PC-3 (cell line): Measurements from ENCODE around the gene KCNH3. TPM values are rescaled to one million over a fixed set of nuclear protein-coding genes. Genes with fewer than 3 reads are reported as not detected.

Experiments
- ATAC-seq: fragments of 200-7000 bp; cut with Tn5 transposase; 2 replicates; pipeline ENCODE4 v1.9.1; 2020; ENCODE audit warnings: mild to moderate bottlenecking, moderate library complexity
- BruUV-seq: library from RNA; stranded (reverse); fragments of 400-500 nt; replicated peaks from 2 replicates; lab custom pipeline; 2021; lab: Mats Ljungman, UMichigan
- CTCF ChIA-PET: fragments of 300-600 bp; sonication (Branson Sonifier 250); formaldehyde crosslinking; loops from one replicate; lab custom pipeline; 2022; ENCODE audit warnings: antibody characterized with exemption; lab: Charles Lee
- POLR2A ChIA-PET: fragments of 300-600 bp; sonication (Branson Sonifier 250); formaldehyde crosslinking; loops from one replicate; lab custom pipeline; 2022; ENCODE audit warnings: antibody characterized with exemption; ENCODE audit not compliant: unreplicated experiment; lab: Charles Lee
- DNase-seq: peaks from one replicate; pipeline ENCODE4 v3.0.0-alpha.2; 2015
- H2AFZ ChIP-seq: fragments of 300-600 bp; sonication (generic); 2 replicates; pipeline ENCODE4 v1.6.0; 2016; ENCODE audit warnings: antibody characterized with exemption, low read length
- H3F3A ChIP-seq: fragments of 300-600 bp; sonication (generic); one replicate; pipeline ENCODE4 v1.6.0; 2017; ENCODE audit warnings: antibody characterized with exemption, low read length, control low read depth, mild to moderate bottlenecking; ENCODE audit not compliant: unreplicated experiment
- H3K27ac ChIP-seq: fragments of 300-600 bp; sonication (generic); 2 replicates; pipeline ENCODE4 v1.5.1; 2016; ENCODE audit warnings: mild to moderate bottlenecking, low read length
- H3K27me3 ChIP-seq: fragments of 300-600 bp; sonication (generic); 2 replicates; pipeline ENCODE4 v1.6.1; 2016; ENCODE audit warnings: low read length, mixed read lengths
- H3K36me3 ChIP-seq: fragments of 300-600 bp; sonication (generic); 2 replicates; pipeline ENCODE4 v1.6.1; 2016; ENCODE audit warnings: low read depth, mixed run types, low read length, mixed read lengths
- H3K4me1 ChIP-seq: fragments of 300-600 bp; sonication (generic); 2 replicates; pipeline ENCODE4 v1.5.1; 2016; ENCODE audit warnings: low read length; ENCODE audit not compliant: insufficient read depth
- H3K4me2 ChIP-seq: fragments of 300-600 bp; sonication (generic); 2 replicates; pipeline ENCODE4 v1.6.0; 2016; ENCODE audit warnings: low read length
- H3K4me3 ChIP-seq: fragments of 300-600 bp; sonication (generic); 2 replicates; pipeline ENCODE4 v1.5.1; 2016; ENCODE audit warnings: mild to moderate bottlenecking, low read length, mixed read lengths
- H3K79me2 ChIP-seq: fragments of 300-600 bp; sonication (generic); 2 replicates; pipeline ENCODE4 v1.6.1; 2017; ENCODE audit warnings: low read length, mixed read lengths
- H3K9ac ChIP-seq: fragments of 300-600 bp; sonication (generic); 2 replicates; pipeline ENCODE4 v1.6.0; 2016; ENCODE audit warnings: mild to moderate bottlenecking, low read length
- H3K9me2 ChIP-seq: fragments of 300-600 bp; sonication (generic); replicated peaks from 2 replicates; pipeline ENCODE4 v1.6.1; 2016; ENCODE audit warnings: mixed run types, low read length, mixed read lengths
- H3K9me3 ChIP-seq: fragments of 300-600 bp; sonication (generic); 2 replicates; pipeline ENCODE4 v1.6.1; 2016; ENCODE audit warnings: low read length, mixed read lengths
- H4K20me1 ChIP-seq: fragments of 300-600 bp; sonication (generic); 2 replicates; pipeline ENCODE4 v1.6.1; 2016; ENCODE audit warnings: low read length, mixed read lengths
- CTCF ChIP-seq: fragments of 300-600 bp; sonication (generic); conservative IDR thresholded peaks from 2 replicates; pipeline ENCODE4 v1.5.1; 2017; ENCODE audit warnings: antibody characterized with exemption, low read depth, mild to moderate bottlenecking, low read length
- EZH2 ChIP-seq: fragments of 300-600 bp; sonication (generic); IDR thresholded peaks from one replicate; pipeline ENCODE4 v1.6.1; 2017; ENCODE audit warnings: antibody characterized with exemption, mild to moderate bottlenecking, low read length; ENCODE audit not compliant: unreplicated experiment
- EZH2phosphoT487 ChIP-seq: fragments of 300-600 bp; sonication (generic); IDR thresholded peaks from 2 replicates; pipeline ENCODE4 v1.6.1; 2018; ENCODE audit warnings: mild to moderate bottlenecking, antibody characterized with exemption, low read length, borderline replicate concordance
- intact Hi-C: fragments of 100-400 bp; cut with micrococcal nuclease; formaldehyde crosslinking; loops from 2 replicates; pipeline ENCODE4 v1.9.0; 2023
- total RNA-seq: library from RNA; depleted of rRNA; stranded (reverse); fragments of >200 nt; gene quantifications from 2 replicates; pipeline ENCODE4 v1.2.3, GENCODE V29; 2014

The KCNH3 gene
- total RNA-seq, 1 experiment from 2014 or later, result 0.07 TPM

- Histone ChIP-seq H3K36me3 (peaks cover 9% of the 10 kb centered on the region), H3K4me3 (no peak overlapping the region), H3K9ac (no peak overlapping the region), H3K27ac (no peak overlapping the region), H3F3A (no peaks in the 10 kb centered on the region), H3K4me1 (no peaks in the 10 kb centered on the region), H4K20me1 (no peaks in the 10 kb centered on the region), H3K9me3 (no peaks in the 10 kb centered on the region), H3K4me2 (no peak overlapping the region), H3K9me2 (no peaks in the 10 kb centered on the region), H3K27me3 (no peaks in the 10 kb centered on the region), H2AFZ (no peak overlapping the region), H3K79me2 (no peaks in the 10 kb centered on the region)
- ChIA-PET POLR2A (no interaction called here), CTCF (interaction anchor here (0.6 kb wide), 1 partner anchor 23 kb away, joined by 3 read pairs; no protein-coding TSS in a partner anchor)
- no peak for DNase-seq
- intact Hi-C loops, result no loop called here
- TF ChIP-seq EZH2, result no peak
- no peak for ATAC-seq
- BruUV-seq, result no TSS peak
Observed at GRCh38 chr12:49557187-49557916, 18.5 kb downstream of the KCNH3 start.

GRCh38 chr12:49557917-49558215 lies 19.0 kb downstream of the KCNH3 start:
- DNase-seq, result peak; percentile 10
- BruUV-seq, result no TSS peak

GRCh38 chr12:49558526-49558925 lies 19.7 kb downstream of the KCNH3 start:
- no peak for DNase-seq
- H3K27me3 ChIP-seq, result no peaks in the 10 kb centered on the region
- H3K4me1 ChIP-seq, result no peaks in the 10 kb centered on the region
- H3K27ac ChIP-seq, result no peak overlapping the region
- TF ChIP-seq EZH2 (no peak), EZH2phosphoT487 (no peak), CTCF (no peak)
- no peak overlapping the region for H3K4me3 ChIP-seq
- no peaks in the 10 kb centered on the region for H3F3A ChIP-seq
- H3K9me3 ChIP-seq, result no peaks in the 10 kb centered on the region
- H2AFZ ChIP-seq, result no peak overlapping the region
- H3K36me3 ChIP-seq, result peaks cover 16% of the 10 kb centered on the region
- H3K79me2 ChIP-seq, result no peaks in the 10 kb centered on the region
- no peak overlapping the region for H3K9ac ChIP-seq
- H3K4me2 ChIP-seq, result no peak overlapping the region
- no peaks in the 10 kb centered on the region for H3K9me2 ChIP-seq
- intact Hi-C loops, result no loop called here
- no TSS peak for BruUV-seq
- no peak for ATAC-seq
- CTCF ChIA-PET, result no interaction called here
- POLR2A ChIA-PET, result no interaction called here
- H4K20me1 ChIP-seq, result no peaks in the 10 kb centered on the region

More at GRCh38 chr12:49557917-49558215, 19.0 kb downstream of the KCNH3 start:
- TF ChIP-seq EZH2phosphoT487, result no peak
- TF ChIP-seq EZH2, result no peak
- TF ChIP-seq CTCF, result peak; percentile 41
- H3K9me2 ChIP-seq, result no peaks in the 10 kb centered on the region
- no peaks in the 10 kb centered on the region for H3K9me3 ChIP-seq
- ChIA-PET POLR2A (no interaction called here), CTCF (no interaction called here)
- no peak overlapping the region for H2AFZ ChIP-seq
- H4K20me1 ChIP-seq, result no peaks in the 10 kb centered on the region
- no peaks in the 10 kb centered on the region for H3K79me2 ChIP-seq
- H3K9ac ChIP-seq, result no peak overlapping the region
- no peaks in the 10 kb centered on the region for H3F3A ChIP-seq
- no peaks in the 10 kb centered on the region for H3K4me1 ChIP-seq
- H3K36me3 ChIP-seq, result peaks cover 11% of the 10 kb centered on the region
- no peak overlapping the region for H3K27ac ChIP-seq
- peak; percentile 42 for ATAC-seq
- no peak overlapping the region for H3K4me3 ChIP-seq
- intact Hi-C loops, result no loop called here
- no peak overlapping the region for H3K4me2 ChIP-seq
- H3K27me3 ChIP-seq, result no peaks in the 10 kb centered on the region
